Measurements from ENCODE around the gene RORC.
A peak's percentile ranks its signal among the peaks of the same experiment; 100 is the strongest.

Gene RORC

GRCh38 chr1:151828921-151829320 lies 2.7 kb downstream of the RORC start:
- DNase-seq (ENCODE audit: low read depth in 1 of 2, low spot score in 1 of 2), result no peak

- no peak for DNase-seq (ENCODE audit: low read depth in 1 of 2, low spot score in 1 of 2)
Measured at GRCh38 chr1:151827853-151828252, 3.7 kb downstream of the RORC start.

DNA sequence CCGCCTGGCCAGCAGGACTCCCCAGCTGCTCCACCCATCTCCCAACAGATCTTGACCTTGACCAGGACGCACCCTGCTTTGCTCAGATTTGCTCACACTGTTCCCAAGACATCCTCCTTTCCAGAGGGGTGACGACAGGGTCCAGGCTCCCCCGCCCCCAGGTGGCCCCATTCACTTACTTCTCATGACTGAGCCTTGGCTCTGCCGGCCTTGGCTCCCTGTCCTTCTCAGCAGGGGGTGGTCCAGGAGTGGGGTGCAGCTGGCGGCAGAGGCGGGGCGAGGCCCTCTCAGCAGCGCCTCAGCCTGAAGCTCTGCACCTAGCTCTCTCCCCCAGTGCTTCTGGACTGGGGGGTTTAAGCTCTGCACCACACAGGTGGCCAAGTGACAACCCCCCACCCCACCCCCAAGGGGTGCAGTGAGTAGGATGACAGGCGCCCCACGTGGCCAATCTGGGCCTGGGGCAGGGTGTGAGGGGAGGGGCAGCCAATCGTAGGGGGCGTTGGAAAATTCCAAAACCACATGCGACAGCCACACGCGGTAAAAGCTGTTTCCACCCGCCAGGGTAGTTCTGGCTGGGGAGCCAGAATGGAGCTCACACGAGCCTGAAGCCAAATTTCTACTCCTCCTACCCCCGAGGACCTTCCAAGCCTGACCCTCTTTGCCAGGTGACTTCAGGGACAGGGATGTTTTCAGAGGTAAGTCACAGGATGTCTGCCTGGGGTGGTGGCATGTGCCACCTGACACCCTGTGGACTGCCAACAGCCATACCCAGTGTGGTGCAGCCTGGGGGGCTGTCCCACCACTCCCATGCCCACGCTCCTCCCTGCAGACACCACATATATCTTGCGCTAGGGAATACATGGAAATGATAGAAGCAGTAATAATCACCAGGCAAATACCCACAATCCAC lies 5.6 kb downstream of the RORC start:
- DNase-seq (ENCODE audit: low read depth in 1 of 2, low spot score in 1 of 2), result peak in 1 of 2 donors; percentile 33

DNA sequence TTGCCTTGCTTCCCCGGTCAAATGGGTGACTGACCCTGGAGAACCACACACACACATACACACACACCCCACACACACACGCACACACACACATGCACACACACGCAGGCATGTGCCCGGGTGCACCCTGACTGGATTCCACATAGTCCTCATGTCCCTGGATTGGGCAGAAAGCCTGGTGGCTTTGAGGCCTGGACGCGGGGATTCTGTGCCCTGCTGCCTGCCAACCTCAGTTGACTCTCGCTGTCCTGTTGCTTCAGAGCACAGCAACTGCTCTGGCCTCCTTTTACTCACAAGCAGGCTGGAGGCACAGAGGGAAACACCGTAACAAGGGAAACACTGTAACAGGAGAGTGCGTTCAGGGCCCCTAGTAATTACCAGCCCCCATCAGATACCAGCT lies 6.4 kb downstream of the RORC start:
- DNase-seq (ENCODE audit: low read depth in 1 of 2, low spot score in 1 of 2), result no peak

- no peak for DNase-seq (ENCODE audit: low read depth in 1 of 2, low spot score in 1 of 2)
Measured at GRCh38 chr1:151823175-151823574, 8.4 kb downstream of the RORC start.

DNA sequence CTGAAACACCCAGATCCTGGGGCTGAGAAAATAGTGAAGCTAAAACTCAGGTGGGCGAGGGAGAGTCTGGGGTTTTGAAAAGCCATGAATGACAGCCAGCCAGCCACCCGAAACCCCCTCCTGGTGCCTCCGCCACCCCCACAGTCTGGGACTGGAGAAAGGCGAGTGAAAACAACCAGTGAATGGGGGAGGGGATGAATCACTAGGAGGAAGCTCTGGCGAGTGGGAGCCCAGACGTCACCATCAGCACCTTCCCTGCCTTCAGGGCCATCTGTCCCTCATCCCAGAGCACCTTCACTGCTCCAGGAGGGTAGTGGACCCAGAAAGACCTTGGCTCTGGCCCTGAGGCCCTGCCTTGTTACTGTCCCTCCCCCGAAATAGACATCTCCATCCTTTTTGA lies 9.2 kb downstream of the RORC start:
- DNase-seq (ENCODE audit: low read depth in 1 of 2, low spot score in 1 of 2), result peak in 1 of 2 donors; percentile 43

DNA sequence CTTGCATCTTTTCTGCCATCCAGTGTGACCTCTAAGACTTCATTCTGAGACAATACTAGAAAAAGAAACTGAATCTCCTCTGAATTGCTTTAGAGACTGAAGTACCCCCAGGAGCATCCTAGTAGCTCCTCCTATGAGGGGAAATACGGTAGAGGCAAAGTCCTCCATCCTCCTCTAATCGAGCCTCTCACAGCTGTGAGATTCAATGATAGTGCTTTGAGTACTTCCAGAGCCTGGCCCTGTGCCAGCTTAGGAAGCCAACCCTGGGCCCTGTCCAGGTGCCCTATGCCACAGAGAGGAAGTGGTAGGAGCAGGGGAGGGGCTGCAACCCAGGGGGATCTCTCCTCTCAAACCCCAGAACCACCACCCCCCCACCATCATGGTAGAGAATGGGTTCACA lies 10.7 kb downstream of the RORC start:
- no peak for DNase-seq (ENCODE audit: low read depth in 1 of 2, low spot score in 1 of 2)

GRCh38 chr1:151819976-151820623 lies 11.5 kb downstream of the RORC start:
- no peak for DNase-seq (ENCODE audit: low read depth in 1 of 2, low spot score in 1 of 2)

- no peak for DNase-seq (ENCODE audit: low read depth in 1 of 2, low spot score in 1 of 2)
Measured at GRCh38 chr1:151819227-151819835, 12.3 kb downstream of the RORC start.

DNA sequence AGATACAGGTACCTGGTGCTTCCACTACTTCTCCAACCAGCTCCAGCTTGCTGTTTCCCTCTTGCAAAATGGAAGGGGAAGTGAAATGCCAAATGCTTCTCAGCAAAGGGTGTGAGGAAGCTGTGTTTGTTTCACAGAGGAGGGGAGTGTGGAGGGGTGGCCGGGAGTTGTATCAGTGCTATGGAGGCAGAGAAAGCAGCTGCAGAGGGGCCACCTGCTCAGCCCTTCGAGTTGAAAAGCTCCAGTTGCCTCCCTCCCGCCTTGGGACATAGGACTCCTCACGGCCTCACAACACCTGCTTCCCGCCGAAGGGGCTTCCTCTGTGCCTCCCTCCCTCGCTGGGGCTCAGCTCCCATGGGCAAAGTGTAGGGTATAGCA lies 14.3 kb downstream of the RORC start:
- no peak for DNase-seq (ENCODE audit: low read depth in 1 of 2, low spot score in 1 of 2)

DNA sequence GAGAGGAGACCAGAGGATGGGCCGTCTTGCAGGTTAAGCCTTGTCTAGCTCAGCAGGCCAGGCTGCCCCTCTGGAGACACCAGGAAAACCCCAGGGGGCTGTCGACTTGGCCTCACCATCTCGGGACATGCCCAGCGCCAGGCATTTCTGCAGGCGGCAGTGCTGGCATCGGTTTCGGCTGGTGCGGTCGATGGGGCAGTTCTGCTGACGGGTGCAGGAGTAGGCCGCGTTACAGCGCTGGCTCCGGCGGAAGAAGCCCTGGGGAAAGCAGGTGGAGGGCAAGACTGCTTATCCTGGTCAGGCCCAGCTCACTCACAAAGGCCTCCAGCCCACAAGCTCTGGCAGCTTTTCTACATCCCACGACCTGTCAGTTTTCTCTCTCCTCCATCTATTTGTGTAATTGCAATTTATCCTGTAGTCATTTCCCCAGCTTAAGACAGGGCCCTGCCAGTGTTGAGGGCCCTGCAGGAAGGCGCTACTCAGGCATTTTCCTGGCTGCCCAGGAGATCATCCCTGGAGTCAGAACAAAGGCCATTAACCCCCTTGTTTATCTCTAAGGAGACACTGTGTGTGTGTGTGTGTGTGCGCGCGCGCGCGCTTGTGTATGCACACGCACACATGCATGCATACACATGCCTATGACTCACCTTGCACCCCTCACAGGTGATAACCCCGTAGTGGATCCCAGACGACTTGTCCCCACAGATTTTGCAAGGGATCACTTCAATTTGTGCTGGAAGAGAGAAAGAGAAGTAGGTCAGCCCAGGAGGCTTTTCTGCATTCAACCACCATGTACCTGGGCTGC lies 14.9 kb downstream of the RORC start:
- no peak for DNase-seq (ENCODE audit: low read depth in 1 of 2, low spot score in 1 of 2)

GRCh38 chr1:151815716-151816327 lies 15.8 kb downstream of the RORC start:
- DNase-seq (ENCODE audit: low read depth in 1 of 2, low spot score in 1 of 2), result no peak

- no peak for DNase-seq (ENCODE audit: low read depth in 1 of 2, low spot score in 1 of 2)
Measured at GRCh38 chr1:151814971-151815545, 16.5 kb downstream of the RORC start.

DNA sequence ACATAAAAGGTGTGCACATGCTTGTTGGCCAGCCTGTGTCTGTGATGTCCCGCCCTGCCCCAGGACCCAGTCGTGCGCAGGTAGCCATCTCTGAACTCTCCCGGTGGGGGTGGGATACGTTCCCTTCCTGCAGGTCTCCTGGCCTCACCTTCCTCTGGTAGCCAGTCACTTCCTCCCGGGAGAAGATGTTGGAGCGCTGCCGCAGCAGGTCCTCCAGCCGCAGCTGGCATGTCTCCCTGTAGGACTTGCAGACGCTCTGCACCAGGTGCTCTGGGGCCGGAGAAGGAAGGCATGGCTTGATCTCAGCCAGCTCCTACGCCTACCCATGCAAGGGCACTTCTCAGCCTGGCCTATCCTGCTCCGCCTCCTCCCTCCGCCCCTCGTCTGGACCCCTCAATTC lies 17.2 kb downstream of the RORC start:
- DNase-seq (ENCODE audit: low read depth in 1 of 2, low spot score in 1 of 2), result no peak

DNA sequence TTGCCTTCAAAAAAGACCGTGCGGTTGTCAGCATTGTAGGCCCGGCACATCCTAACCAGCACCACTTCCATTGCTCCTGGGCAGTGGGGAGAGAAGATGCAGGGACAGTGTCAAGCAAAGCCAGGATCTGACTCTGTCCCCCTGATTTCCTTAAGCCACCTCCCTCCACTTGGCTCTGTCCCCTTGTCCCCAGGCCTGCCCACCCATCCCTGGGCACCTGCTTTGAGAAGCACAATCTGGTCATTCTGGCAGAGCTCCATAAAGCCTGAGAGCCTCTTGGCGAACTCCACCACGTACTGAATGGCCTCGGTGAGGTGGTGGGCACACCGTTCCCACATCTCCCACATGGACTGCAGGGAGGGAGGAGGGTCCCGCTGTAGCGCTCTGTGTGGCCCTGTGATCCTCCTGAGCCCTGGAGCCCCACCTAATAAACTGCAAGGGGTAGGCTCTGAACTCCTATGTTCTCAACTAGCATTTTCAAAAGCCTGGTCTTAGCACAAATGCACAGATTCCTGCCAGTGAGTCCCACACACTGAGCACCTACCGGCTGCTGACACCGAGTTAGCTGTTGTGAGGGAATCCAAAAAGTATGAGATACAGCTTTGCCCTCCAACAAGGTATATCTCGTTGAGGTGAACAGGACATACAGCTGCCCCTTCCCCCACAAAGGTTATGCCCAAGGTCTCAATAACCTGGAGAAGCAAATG lies 18.2 kb downstream of the RORC start:
- DNase-seq (ENCODE audit: low read depth in 1 of 2, low spot score in 1 of 2), result no peak

GRCh38 chr1:151811181-151811580 lies 20.4 kb downstream of the RORC start:
- no peak for DNase-seq (ENCODE audit: low read depth in 1 of 2, low spot score in 1 of 2)

- no peak for DNase-seq (ENCODE audit: low read depth in 1 of 2, low spot score in 1 of 2)
Measured at GRCh38 chr1:151809985-151810556, 21.5 kb downstream of the RORC start.

- no peak for DNase-seq (ENCODE audit: low read depth in 1 of 2, low spot score in 1 of 2)
Measured at GRCh38 chr1:151809290-151809984, 22.2 kb downstream of the RORC start.

DNA sequence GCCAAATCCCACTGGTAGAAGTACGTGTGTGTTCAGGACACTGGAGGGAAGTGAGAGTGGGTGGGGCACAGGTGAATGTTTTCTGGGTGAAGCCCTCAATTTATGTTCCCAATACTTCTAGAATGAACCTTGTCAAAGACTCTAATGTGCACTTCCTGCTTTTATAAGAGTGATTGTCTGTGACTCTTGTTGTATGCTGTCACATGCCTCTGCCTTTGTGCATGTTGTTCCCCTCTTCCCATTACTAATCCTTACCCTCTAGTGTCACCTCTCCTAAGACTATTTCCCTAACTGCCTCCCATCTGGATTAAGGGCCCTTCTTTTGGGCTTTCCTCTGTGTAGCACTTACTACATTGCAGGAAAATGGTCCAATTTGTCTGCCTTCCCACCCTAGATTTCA lies 23.8 kb downstream of the RORC start:
- DNase-seq (ENCODE audit: low read depth in 1 of 2, low spot score in 1 of 2), result no peak
